Osteoblast (primary cell): ENCODE measurements around the gene BICD1. TPM values are rescaled to one million over a fixed set of nuclear protein-coding genes. Genes with fewer than 3 reads are reported as not detected.

ENCODE experiments used
- DNase-seq: peaks from one replicate; pipeline ENCODE4 v3.0.0; 2011; ENCODE audit warnings: low spot score, mixed read lengths; ENCODE audit not compliant: insufficient read length; ENCODE audit errors: missing footprints
- H2AFZ ChIP-seq: 2 replicates; pipeline ENCODE4 v1.6.0; 2011; ENCODE audit warnings: mild to moderate bottlenecking, low read length
- H3K27ac ChIP-seq: 2 replicates; pipeline ENCODE4 v1.5.1; 2011; ENCODE audit warnings: mild to moderate bottlenecking, low read depth, low read length, moderate library complexity
- H3K27me3 ChIP-seq: 2 replicates; pipeline ENCODE4 v1.6.0; 2012; ENCODE audit warnings: mild to moderate bottlenecking, control low read depth, inconsistent platforms, low read length, moderate library complexity; ENCODE audit not compliant: insufficient read depth
- H3K36me3 ChIP-seq: 2 replicates; pipeline ENCODE4 v1.5.1; 2011; ENCODE audit warnings: mild to moderate bottlenecking, low read length, control low read depth, moderate library complexity; ENCODE audit not compliant: insufficient read depth
- H3K4me1 ChIP-seq: 2 replicates; pipeline ENCODE4 v1.5.1; 2011; ENCODE audit warnings: mild to moderate bottlenecking, low read length, control low read depth, moderate library complexity; ENCODE audit not compliant: insufficient read depth
- H3K4me2 ChIP-seq: 2 replicates; pipeline ENCODE4 v1.6.0; 2011; ENCODE audit warnings: mild to moderate bottlenecking, low read length; ENCODE audit not compliant: insufficient read depth
- H3K4me3 ChIP-seq: fragments of 200-600 bp; sonication (generic); 3 replicates; pipeline ENCODE4 v1.5.1; 2012; ENCODE audit warnings: mild to moderate bottlenecking, low read length, inconsistent platforms; ENCODE audit not compliant: insufficient read depth
- H3K79me2 ChIP-seq: 2 replicates; pipeline ENCODE4 v1.6.0; 2012; ENCODE audit warnings: mild to moderate bottlenecking, low read length, control low read depth, inconsistent platforms; ENCODE audit not compliant: insufficient read depth
- H3K9me3 ChIP-seq: 2 replicates; pipeline ENCODE4 v1.5.1; 2011; ENCODE audit warnings: low read depth, low read length, control low read depth
- H4K20me1 ChIP-seq: 2 replicates; pipeline ENCODE4 v1.6.0; 2012; ENCODE audit warnings: mild to moderate bottlenecking, low read length, control low read depth; ENCODE audit not compliant: insufficient read depth
- CTCF ChIP-seq: IDR thresholded peaks from 2 replicates; pipeline ENCODE4 v1.5.1; 2011; ENCODE audit warnings: mild to moderate bottlenecking, low read depth, low read length, moderate library complexity; ENCODE audit errors: extremely low read depth
- total RNA-seq: library from RNA; depleted of rRNA; stranded (reverse); fragments of >200 nt; gene quantifications from 2 replicates; pipeline ENCODE4 v1.2.3, GENCODE V29; 2012

The BICD1 gene
- total RNA-seq, 1 donor: 21.0 TPM

- no peak for DNase-seq
- Histone ChIP-seq H3K4me3 (no peak overlapping the region), H3K4me2 (no peak overlapping the region), H3K27me3 (no peaks in the 10 kb centered on the region), H3K36me3 (peaks cover 5% of the 10 kb centered on the region), H2AFZ (no peak overlapping the region), H4K20me1 (peaks cover 8% of the 10 kb centered on the region), H3K79me2 (peaks cover 27% of the 10 kb centered on the region), H3K4me1 (no peaks in the 10 kb centered on the region), H3K27ac (no peak overlapping the region), H3K9me3 (no peaks in the 10 kb centered on the region)
- no peak for TF ChIP-seq CTCF
Measured at GRCh38 chr12:32296567-32296966, 189.9 kb downstream of the BICD1 start.

DNA sequence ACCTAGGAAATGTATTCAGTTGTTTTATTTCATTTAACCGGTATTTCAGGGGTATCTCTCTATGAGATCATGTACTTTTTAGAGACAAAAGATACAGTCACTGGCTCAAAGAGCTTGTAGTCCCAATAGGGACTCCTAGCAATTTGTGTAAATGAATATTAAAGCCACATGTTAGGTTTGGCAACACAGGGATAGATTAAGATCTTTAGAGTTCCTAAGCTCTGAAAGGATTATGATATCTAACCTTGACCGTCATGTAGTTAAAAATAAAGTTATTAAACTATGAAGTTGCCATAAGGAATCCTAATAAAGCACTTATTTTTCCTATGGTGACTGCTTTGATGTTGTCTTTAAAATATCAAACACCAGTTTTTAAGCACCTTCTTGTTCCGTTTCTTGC, 192.3 kb downstream of the BICD1 start:
- H3K36me3 ChIP-seq: peaks cover 5% of the 10 kb centered on the region

GRCh38 chr12:32301216-32301615, 194.6 kb downstream of the BICD1 start:
- Histone ChIP-seq H3K79me2 (peaks cover 25% of the 10 kb centered on the region), H3K4me3 (no peak overlapping the region), H3K9me3 (no peaks in the 10 kb centered on the region), H2AFZ (no peak overlapping the region), H3K27ac (no peak overlapping the region), H4K20me1 (peaks cover 6% of the 10 kb centered on the region), H3K4me2 (no peak overlapping the region), H3K27me3 (no peaks in the 10 kb centered on the region), H3K36me3 (peaks cover 6% of the 10 kb centered on the region), H3K4me1 (no peaks in the 10 kb centered on the region)
- no peak for TF ChIP-seq CTCF
- no peak for DNase-seq

More for the DNA sequence above, 192.3 kb downstream of the BICD1 start:
- H3K9me3 ChIP-seq: no peaks in the 10 kb centered on the region
- TF ChIP-seq CTCF: no peak
- H3K4me1 ChIP-seq: no peaks in the 10 kb centered on the region
- H3K4me3 ChIP-seq: no peak overlapping the region
- H3K27ac ChIP-seq: no peak overlapping the region
- H3K4me2 ChIP-seq: no peak overlapping the region
- H4K20me1 ChIP-seq: peaks cover 6% of the 10 kb centered on the region
- H2AFZ ChIP-seq: no peak overlapping the region
- no peaks in the 10 kb centered on the region for H3K27me3 ChIP-seq
- peaks cover 22% of the 10 kb centered on the region for H3K79me2 ChIP-seq
- no peak for DNase-seq

DNA sequence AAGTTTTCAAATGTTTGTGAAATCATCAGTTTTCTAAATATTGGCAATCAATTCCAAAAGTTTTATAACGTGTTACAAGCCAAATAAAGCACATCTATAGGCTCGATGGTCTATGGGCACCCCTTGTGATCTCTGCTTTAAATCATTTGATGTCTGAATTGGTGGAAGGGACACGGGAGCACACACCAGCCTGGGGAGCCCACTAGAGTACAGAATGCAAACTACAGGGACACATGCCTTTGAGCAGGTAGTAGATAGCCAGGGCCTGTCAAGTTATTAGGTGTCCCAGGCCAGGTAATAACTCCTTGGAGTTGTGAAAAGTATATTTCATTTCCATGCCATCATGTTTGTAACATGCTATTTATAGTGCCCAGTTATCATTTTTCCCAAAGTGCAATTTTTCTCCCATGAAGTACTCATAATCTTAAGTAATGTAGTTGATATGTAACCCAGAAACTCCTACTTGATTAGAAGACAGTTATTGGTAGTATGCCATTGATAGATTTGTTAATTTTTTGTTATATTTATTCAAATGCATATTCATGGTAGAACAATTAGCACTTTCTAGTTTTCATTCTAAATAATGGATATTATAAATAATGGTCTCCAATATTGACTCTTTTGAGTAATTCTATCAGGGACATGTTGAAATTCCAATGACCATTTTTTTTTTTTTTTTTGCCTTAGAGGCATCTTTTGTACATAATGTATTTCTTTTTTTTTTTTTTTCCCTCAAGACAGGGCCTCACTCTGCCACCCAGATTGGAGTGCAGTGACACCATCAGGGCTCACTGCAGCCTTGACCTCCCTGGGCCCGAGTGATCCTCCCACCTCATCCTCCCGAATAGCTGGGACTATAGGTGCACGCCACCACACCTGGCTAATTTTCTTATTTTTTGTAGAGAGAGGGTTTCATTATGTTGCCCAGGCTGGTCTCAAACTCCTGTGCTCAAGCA, 195.8 kb downstream of the BICD1 start:
- peak; percentile 47 for TF ChIP-seq CTCF
- Histone ChIP-seq H4K20me1 (peaks cover 6% of the 10 kb centered on the region), H3K4me2 (no peak overlapping the region), H3K27ac (no peak overlapping the region), H3K9me3 (no peaks in the 10 kb centered on the region), H2AFZ (no peak overlapping the region), H3K27me3 (no peaks in the 10 kb centered on the region), H3K79me2 (peaks cover 26% of the 10 kb centered on the region), H3K36me3 (peaks cover 11% of the 10 kb centered on the region), H3K4me1 (no peaks in the 10 kb centered on the region), H3K4me3 (no peak overlapping the region)
- DNase-seq: peak; percentile 31
